Esophagus muscularis mucosa (tissue), 4 donors: ENCODE data around the gene ZNF366. TPM values are rescaled to one million over a fixed set of nuclear protein-coding genes. Genes with fewer than 3 reads are reported as not detected.

Experiments
- DNase-seq: peaks from one replicate; pipeline ENCODE4 v3.0.0-alpha.2; 2017; ENCODE audit errors: extremely low spot score
- H3K27ac ChIP-seq, 4 donors: fragments of 200-600 bp; sonication (generic); replicated peaks in 1 of 4; 1 replicate in 3 of 4; 2 replicates in 1 of 4; pipeline ENCODE4 v1.5.1; 2016 to 2019; ENCODE audit warnings: mild to moderate bottlenecking in 1 of 4
- H3K27me3 ChIP-seq, 4 donors: fragments of 200-600 bp; sonication (generic); one replicate each; pipeline versions ENCODE4 v1.5.1 to v1.6.0; 2016 to 2019
- H3K36me3 ChIP-seq, 4 donors: fragments of 200-600 bp; sonication (generic); one replicate each; pipeline ENCODE4 v1.5.1; 2016 to 2019
- H3K4me1 ChIP-seq, 4 donors: fragments of 200-600 bp; sonication (generic); one replicate each; pipeline ENCODE4 v1.5.1; 2016 to 2019
- H3K4me3 ChIP-seq, 4 donors: fragments of 200-600 bp; sonication (generic); 1 replicate in 2 of 4; 2 replicates in 2 of 4; pipeline ENCODE4 v1.5.1; 2016 to 2019; ENCODE audit warnings: mild to moderate bottlenecking in 4 of 4, moderate library complexity in 1 of 4
- H3K9me3 ChIP-seq, 4 donors: fragments of 200-600 bp; sonication (generic); 1 replicate in 3 of 4; 2 replicates in 1 of 4; pipeline ENCODE4 v1.5.1; 2016 to 2019
- EP300 ChIP-seq: sonication (generic); formaldehyde crosslinking; IDR thresholded peaks from one replicate; pipeline ENCODE4 v1.6.1; 2017; ENCODE audit warnings: antibody characterized with exemption
- POLR2A ChIP-seq: fragments of 450-650 bp; IDR thresholded peaks from one replicate; pipeline ENCODE4 v1.6.1; 2017; ENCODE audit warnings: antibody characterized with exemption, moderate library complexity, mild to moderate bottlenecking, low read depth
- POLR2AphosphoS5 ChIP-seq, 2 donors: sonication (generic); formaldehyde crosslinking; IDR thresholded peaks; one replicate each; pipeline ENCODE4 v1.6.1; 2017; ENCODE audit warnings: antibody characterized with exemption in 2 of 2
- WGBS: methylation state at CpG from one replicate; pipeline ENCODE4 v1.1.5; 2018; 5-methylcytosine and 5-hydroxymethylcytosine counted together
- intact Hi-C: fragments of 100-400 bp; cut with DNase I; formaldehyde crosslinking; loops from one replicate; pipeline ENCODE4 v1.15.1; 2023
- total RNA-seq, 4 donors: library from RNA; depleted of rRNA; stranded (reverse); fragments of >200 nt; gene quantifications; one replicate each; pipeline versions ENCODE4 v1.1.0 to v1.2.1, GENCODE V29; 2016
- TF ChIP-seq, protein P1 (sequence below), 3 experiments: fragments of 200-600 bp in 2 of 3; fragments of 450-650 bp in 1 of 3; sonication (generic) in 2 of 3; IDR thresholded peaks; one replicate each; pipeline ENCODE4 v1.5.1; 2017 to 2019; ENCODE audit warnings: antibody characterized with exemption in 3 of 3, mild to moderate bottlenecking in 2 of 3, moderate library complexity in 1 of 3

Gene ZNF366
- total RNA-seq, 4 donors from 2014 or later = 3.1 to 11.1 (median 5.0) TPM

DNA sequence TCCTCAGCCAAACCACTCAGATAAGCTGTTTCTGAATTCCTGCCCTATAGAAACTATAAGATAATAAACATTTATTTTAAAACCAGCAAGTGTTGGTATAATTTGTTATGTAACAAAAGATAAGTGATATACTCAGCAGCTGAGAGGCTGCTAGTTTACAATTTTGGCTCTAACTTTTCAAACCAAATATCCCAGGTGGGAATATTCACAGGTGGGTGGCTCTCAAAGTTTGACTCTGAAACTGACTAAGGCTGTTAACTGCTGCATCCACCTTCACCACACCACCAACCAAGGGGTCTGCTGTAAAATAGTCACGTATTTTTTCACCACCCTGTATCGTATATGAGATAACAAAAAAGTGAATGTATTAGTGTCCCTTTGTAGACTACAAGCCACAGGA lies 9.7 kb upstream of the ZNF366 start:
- 100% methylated on average over 2 of the region's 2 CpGs for WGBS
- intact Hi-C loops = no loop called here
- H3K4me1 ChIP-seq = peaks cover 5 to 7% (median 6%) of the 10 kb centered on the region in 4 donors

DNA sequence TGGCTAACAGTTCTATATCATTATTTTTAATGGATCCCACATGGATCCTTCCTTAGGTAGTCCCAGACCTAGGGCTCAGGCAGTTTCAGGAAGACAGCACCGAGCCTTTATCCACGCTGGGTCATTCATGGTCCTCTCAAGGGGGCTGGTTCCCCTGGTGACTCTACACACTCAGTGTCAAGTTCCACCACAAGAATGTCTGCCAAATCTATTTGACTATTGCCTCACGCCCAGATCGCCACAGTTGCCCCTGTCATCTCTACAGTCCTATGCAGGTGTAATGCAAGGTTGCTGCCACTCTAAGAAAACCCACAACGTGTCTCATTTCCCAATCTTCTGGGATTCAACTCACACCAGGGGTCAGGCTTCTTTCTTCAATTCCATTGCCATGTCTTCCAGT lies 8.0 kb upstream of the ZNF366 start:
- H3K36me3 ChIP-seq = no peaks in the 10 kb centered on the region
- TF ChIP-seq EP300 (no peak), POLR2AphosphoS5 (IDR thresholded peaks at IDR 0.05) (no peak), POLR2A (no peak)
- TF ChIP-seq, protein P1, sequence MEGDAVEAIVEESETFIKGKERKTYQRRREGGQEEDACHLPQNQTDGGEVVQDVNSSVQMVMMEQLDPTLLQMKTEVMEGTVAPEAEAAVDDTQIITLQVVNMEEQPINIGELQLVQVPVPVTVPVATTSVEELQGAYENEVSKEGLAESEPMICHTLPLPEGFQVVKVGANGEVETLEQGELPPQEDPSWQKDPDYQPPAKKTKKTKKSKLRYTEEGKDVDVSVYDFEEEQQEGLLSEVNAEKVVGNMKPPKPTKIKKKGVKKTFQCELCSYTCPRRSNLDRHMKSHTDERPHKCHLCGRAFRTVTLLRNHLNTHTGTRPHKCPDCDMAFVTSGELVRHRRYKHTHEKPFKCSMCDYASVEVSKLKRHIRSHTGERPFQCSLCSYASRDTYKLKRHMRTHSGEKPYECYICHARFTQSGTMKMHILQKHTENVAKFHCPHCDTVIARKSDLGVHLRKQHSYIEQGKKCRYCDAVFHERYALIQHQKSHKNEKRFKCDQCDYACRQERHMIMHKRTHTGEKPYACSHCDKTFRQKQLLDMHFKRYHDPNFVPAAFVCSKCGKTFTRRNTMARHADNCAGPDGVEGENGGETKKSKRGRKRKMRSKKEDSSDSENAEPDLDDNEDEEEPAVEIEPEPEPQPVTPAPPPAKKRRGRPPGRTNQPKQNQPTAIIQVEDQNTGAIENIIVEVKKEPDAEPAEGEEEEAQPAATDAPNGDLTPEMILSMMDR (IDR thresholded peaks at IDR 0.05) = no peak
- no peak overlapping the region for H3K4me3 ChIP-seq
- H3K27me3 ChIP-seq = no peaks in the 10 kb centered on the region
- no peaks in the 10 kb centered on the region for H3K9me3 ChIP-seq
- H3K27ac ChIP-seq = no peak overlapping the region
- peaks cover 16 to 22% (median 17%) of the 10 kb centered on the region in 4 donors for H3K4me1 ChIP-seq
- DNase-seq = peak; percentile 19
- 95% methylated on average over 5 of the region's 5 CpGs for WGBS
- intact Hi-C loops = no loop called here

More for the DNA sequence above, 9.7 kb upstream of the ZNF366 start:
- no peaks in the 10 kb centered on the region for H3K9me3 ChIP-seq
- no peaks in the 10 kb centered on the region for H3K36me3 ChIP-seq
- no peaks in the 10 kb centered on the region for H3K27me3 ChIP-seq
- DNase-seq = peak; percentile 19
- H3K27ac ChIP-seq = no peak overlapping the region
- no peak for TF ChIP-seq POLR2A
- TF ChIP-seq POLR2AphosphoS5 (IDR thresholded peaks at IDR 0.05) = no peak
- no peak for TF ChIP-seq EP300
- TF ChIP-seq, protein P1 (IDR thresholded peaks at IDR 0.05) = no peak
- H3K4me3 ChIP-seq = no peak overlapping the region

DNA sequence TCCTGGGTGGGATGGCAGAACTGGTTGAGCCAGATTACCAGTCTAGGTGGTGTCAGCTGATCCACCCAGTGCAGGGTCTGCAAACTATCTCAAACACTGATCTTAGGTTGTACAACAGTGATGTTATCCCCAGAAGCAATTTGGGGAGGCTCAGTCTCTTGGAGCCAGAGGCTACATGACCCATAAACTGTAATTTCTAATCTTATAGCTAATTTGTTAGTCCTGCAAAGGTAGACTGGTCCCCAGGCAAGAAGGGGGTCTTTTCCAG lies 5.3 kb upstream of the ZNF366 start:
- H3K4me1 ChIP-seq = peaks cover 27 to 39% (median 35%) of the 10 kb centered on the region in 4 donors
- no peak overlapping the region for H3K27ac ChIP-seq
- no peaks in the 10 kb centered on the region for H3K9me3 ChIP-seq
- DNase-seq = peak; percentile 62
- TF ChIP-seq POLR2AphosphoS5 (IDR thresholded peaks at IDR 0.05) = no peak
- no peak for TF ChIP-seq EP300
- TF ChIP-seq POLR2A = no peak
- TF ChIP-seq, protein P1 (IDR thresholded peaks at IDR 0.05) = no peak
- intact Hi-C loops = no loop called here
- H3K27me3 ChIP-seq = no peaks in the 10 kb centered on the region
- no peaks in the 10 kb centered on the region for H3K36me3 ChIP-seq
- no peak overlapping the region for H3K4me3 ChIP-seq

DNA sequence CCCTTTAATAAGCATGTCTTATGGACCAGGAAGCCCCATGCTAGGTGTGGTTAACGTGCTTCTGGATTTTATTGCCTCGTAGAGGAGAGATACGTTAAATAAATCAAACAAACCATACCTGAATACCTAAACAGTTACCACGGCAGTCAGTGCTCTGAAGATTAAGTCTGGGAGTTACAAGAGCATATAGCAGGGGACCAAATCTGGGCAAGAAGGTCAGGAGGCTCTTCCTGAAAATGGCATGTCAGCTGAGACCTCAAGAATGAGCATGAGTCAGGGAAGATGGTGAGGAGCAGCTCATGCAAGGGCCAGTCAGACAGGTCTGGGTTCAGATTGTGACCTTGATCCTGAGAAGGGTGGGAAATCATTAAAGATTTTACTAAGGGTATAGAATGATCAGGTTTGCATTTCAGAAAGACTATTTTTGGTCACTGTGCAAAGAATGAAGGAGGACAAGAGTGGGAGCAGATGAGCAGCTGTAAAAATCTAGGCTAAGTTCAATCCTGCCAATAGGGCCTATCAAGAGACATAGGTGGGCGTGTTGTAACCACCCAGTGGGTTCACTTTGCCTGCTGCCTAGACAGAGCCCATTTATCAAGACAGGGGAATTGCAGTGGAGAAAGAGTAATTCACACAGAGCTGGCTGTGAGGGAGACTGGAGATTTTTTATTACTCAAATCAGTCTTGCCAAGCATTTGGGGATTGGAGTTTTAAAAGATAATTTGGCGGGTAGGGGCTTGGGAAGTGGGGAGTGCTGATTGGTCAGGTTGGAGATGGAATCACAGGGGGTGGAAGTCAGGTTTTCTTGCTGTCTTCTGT lies 4.8 kb upstream of the ZNF366 start:
- H3K27ac ChIP-seq = no peak overlapping the region
- H3K9me3 ChIP-seq = no peaks in the 10 kb centered on the region
- H3K4me3 ChIP-seq = no peak overlapping the region
- no peaks in the 10 kb centered on the region for H3K36me3 ChIP-seq
- peaks cover 27 to 42% (median 40%) of the 10 kb centered on the region in 4 donors for H3K4me1 ChIP-seq
- WGBS = 91% methylated on average over 6 of the region's 6 CpGs
- TF ChIP-seq, protein P1 (IDR thresholded peaks at IDR 0.05) = no peak
- H3K27me3 ChIP-seq = no peaks in the 10 kb centered on the region
- peak; percentile 79 for DNase-seq
- intact Hi-C loops = no loop called here

DNA sequence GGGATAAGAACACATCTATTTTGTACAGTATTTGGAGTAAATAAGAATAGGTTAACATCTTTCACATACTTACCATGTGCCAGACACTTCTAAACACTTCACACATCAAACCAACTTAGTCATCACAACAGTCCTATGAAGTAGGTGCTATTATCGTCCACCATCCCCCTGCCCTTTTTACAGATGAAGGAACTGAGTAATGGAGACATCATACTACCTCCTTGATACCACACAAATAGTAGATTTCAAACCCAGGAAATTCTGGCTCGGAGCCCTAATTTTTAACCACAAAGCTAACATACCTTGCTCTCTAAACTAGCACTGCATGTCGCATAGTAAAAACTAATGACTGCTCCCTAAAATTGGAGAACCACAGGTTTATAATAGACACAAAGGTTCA lies 4.2 kb upstream of the ZNF366 start:
- WGBS = 77% methylated on average over 3 of the region's 3 CpGs
- H3K4me1 ChIP-seq = peaks cover 27 to 46% (median 40%) of the 10 kb centered on the region in 4 donors
- H3K27me3 ChIP-seq = no peaks in the 10 kb centered on the region
- DNase-seq = peak; percentile 53
- H3K4me3 ChIP-seq = no peak overlapping the region
- no peaks in the 10 kb centered on the region for H3K36me3 ChIP-seq
- no peaks in the 10 kb centered on the region for H3K9me3 ChIP-seq
- peak overlapping the region in 3 of 4 donors; percentile 36 to 63 (median 49) for H3K27ac ChIP-seq
- no peak for TF ChIP-seq EP300
- TF ChIP-seq POLR2AphosphoS5 (IDR thresholded peaks at IDR 0.05) = no peak
- no peak for TF ChIP-seq POLR2A
- TF ChIP-seq, protein P1 (IDR thresholded peaks at IDR 0.05) = no peak
- intact Hi-C loops = no loop called here
